GM21825 (cell line): Measurements from ENCODE around the gene OSBPL1A.

Experiments used
- ATAC-seq: cut with Tn5 transposase; IDR thresholded peaks from one replicate; pipeline ENCODE4 v1.9.1; 2021; ENCODE audit warnings: mild to moderate bottlenecking, moderate library complexity; ENCODE audit not compliant: unreplicated experiment

The OSBPL1A gene

GRCh38 chr18:24344509-24344908 lies 53.1 kb downstream of the OSBPL1A start:
- no peak for ATAC-seq

GRCh38 chr18:24342347-24342746 lies 55.3 kb downstream of the OSBPL1A start:
- ATAC-seq: no peak

- no peak for ATAC-seq
Measured at GRCh38 chr18:24341361-24341760, 56.3 kb downstream of the OSBPL1A start.

DNA sequence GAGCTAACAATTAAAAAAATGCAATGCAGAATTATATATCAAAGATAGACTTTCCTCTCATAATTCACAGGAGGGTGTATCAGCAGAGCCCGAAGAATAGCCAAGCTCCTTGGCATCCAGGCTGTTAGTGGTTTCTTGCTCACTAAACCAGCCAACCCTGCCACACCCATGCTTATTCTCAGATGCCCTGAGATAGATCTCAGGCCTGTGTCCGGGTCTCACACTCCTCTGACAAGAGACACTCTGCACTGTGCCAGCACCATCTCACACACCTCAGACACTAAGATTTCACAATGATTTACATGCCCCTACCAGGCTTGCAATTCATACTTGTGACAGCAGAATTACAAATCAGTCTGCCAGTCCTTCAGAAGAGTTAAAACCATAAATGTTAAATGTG lies 64.5 kb downstream of the OSBPL1A start:
- no peak for ATAC-seq

DNA sequence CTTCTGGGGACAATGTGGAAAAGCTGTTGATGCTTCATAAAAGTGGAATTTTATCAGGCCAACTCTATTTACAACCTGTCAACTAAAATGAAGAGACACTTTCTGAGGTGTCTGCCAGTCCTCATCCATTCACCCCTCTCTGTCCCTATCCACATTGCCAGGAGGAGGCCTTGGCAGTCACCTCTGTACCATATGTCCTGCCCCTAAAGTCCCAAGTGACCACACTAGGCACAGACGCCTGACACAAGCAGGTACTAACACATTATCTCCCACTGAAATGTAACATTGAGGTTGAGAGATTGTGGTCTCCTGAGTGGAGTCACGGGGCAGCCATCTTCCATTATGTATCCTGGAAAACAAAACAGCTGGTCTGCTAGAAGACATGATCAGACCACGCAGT lies 71.4 kb downstream of the OSBPL1A start:
- no peak for ATAC-seq

DNA sequence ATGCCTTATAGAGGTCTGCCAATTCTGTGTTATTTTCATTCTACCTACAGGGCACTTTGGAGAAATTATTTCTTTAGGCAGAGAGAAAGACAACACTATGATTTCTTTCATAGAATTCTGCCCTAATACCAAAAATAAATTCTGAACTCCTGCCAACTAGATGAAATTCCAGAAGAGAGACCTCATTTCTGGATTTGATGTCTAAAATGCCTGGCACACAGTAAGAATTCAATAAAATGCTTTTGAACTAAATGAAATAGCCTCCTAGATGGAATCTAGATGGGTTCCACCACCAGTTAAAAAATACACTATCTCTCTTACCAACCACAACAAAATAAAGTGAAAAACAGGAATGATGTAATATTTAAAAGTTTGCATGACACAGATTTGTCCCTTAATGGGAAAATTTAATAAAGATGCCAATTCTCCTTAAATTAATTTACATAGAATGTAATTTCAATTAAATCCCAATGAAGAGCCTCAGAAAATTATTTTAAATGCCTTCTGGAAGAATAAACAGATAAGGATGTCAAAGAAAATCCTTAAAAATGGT lies 75.0 kb downstream of the OSBPL1A start:
- ATAC-seq: no peak

DNA sequence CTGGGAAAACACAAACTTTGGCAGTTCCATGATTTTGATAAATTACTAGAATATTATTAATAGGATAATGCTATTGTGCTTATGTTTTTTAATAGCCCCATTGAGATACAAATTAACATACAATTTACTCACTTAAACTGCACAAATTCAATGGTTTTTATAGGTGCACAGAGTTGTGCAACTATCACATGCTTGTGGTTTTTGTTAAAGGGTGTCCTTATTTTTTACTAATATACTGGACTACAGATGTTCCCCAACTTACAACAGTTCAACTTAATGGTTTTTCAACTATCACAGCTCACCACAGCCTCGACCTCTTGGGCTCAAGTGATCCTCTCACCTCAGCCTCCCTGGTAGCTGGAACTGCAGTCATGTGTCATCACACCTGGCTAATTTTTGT lies 76.6 kb downstream of the OSBPL1A start:
- ATAC-seq: no peak

DNA sequence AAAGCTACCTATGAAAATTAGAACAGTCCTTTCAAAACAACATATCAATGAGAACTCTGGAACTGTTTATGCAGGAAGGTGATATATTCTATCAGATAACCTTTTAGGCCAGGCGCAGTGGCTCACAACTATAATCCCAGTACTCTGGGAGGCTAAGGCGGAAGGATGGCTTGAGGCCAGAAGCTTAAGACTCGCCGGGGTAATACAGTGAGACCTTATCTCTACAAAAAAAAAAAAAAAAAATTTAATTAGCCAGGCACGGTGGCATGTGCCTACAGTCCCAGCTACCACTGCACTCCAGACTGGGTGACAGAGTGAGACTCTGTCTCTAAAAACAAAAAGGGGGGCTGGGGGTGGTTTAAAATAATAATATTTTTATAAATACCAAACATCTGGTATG lies 77.9 kb downstream of the OSBPL1A start:
- ATAC-seq: no peak

GRCh38 chr18:24317370-24317769 lies 80.3 kb downstream of the OSBPL1A start:
- no peak for ATAC-seq

GRCh38 chr18:24315170-24315569 lies 82.5 kb downstream of the OSBPL1A start:
- ATAC-seq: no peak

DNA sequence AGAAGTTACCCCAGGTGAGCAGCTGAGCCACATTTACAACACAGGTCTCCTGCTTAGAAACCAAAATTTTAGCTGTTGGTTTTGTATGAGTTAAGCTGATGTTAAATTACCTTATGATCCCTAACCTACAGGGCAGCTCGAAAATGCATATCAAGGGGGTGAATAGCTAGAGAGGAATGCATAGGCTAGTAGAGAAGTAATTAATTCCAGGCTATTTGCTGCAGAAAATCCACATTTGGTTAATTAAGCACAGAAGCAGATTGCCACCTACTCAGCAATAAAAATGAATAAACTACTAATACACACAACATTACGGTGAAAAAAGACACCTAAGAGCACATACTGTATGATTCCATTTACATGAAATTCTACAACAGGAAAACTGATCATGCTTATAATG lies 91.4 kb downstream of the OSBPL1A start:
- no peak for ATAC-seq

DNA sequence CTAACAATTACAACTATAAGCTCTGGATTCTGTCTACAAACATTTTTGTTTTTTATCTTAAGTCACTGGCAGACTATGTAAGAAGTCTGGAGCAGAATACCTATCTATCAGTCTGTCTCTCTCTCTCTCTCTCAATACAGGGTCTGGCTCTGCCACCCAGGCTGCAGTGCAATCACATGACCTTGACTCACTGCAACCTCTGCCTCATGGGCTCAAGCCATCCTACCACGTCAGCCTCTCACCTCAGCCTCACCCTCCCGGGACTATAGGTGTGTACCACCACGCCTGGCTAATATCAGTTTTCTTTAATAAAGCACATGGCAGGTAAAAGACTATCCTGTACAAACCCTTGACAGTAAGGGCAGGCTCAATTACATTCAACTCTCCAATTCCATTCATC lies 96.9 kb downstream of the OSBPL1A start:
- no peak for ATAC-seq

- no peak for ATAC-seq
Measured at GRCh38 chr18:24296276-24296675, 101.3 kb downstream of the OSBPL1A start.

DNA sequence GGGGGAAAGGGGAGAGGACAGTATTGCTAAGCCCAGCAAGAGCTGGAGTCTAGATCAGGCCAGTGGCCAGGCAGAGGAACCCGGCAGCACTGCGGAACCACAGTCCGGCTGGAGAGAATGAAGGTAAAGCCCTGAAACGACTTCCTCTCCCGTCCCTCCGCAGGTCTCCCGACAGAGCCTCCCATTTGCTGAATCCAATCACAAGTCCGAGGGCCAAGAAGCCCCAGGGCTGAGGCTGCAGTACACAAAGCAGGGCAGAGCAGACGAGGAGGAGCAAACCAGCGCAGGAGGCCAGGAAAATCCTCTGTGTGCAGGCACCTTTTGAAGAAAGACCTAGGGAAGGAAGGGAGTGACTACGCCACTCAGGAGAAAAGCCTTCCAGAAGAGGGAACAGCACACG lies 104.4 kb downstream of the OSBPL1A start:
- no peak for ATAC-seq

DNA sequence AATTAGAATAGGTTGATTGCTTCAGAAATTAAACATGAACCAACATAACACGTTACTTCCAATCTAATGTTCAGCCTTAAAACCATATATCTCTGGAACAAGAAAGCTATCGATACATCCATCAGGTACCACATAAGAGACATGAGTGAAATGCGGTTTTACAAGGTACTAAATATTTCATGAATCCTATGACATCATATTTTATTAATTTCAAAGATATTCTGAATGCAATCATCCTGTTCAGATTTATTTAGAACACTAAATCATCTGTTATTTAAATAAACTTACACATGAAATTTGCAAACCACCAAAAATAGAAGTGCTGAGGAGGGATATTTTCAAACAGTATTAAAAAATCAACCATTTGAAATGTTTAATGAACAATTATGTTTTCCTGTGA lies 119.0 kb downstream of the OSBPL1A start:
- no peak for ATAC-seq

DNA sequence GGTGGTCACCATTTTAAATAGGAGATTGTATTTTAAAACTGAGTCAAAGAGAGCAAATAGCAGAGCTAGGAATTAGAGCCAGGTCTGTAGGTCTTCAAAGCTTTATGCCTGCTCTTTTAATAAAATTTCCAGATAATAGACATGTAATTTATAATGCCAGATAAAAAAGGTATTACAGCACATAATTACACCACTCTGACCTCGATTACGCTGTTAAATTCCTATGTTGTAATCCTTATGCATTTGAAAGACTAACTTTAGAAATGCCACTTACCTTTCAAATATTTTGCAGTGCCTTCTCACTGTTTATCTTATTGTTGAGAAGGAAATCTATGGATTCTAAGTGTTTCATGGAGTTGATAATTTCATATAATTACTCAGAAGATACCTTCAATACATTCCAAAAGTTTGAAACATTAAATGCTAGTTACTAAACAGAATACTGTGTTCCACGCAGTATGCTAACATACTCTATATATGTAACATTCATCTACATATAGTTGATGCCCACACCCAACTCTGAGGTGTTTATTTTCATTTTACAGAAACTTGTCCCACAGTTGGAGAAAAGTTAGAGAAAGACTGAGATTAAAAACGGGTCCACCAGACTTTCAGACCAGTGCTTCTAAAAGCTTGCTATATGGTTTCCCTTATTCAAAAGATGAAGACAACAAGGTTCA lies 120.0 kb downstream of the OSBPL1A start:
- ATAC-seq: no peak

DNA sequence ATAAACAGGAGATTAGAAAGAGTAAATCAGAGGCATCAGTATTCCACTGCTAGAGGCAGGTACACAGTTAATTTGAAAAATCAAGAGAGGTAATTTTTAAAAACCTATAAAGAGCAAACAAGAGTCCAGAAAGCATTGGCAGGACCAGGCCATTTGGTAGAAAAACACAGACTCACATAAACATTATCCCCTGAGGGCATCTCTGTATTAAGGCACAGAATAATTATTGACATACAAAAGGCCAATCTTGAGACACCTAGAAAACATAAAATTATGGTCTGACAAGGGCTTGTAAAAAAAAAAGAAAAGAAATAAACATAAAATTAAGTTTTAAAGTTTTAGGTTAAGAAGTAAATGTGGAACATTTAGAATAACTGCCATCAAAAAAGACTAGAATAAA lies 120.6 kb downstream of the OSBPL1A start:
- no peak for ATAC-seq

GRCh38 chr18:24274837-24275236 lies 122.8 kb downstream of the OSBPL1A start:
- no peak for ATAC-seq

DNA sequence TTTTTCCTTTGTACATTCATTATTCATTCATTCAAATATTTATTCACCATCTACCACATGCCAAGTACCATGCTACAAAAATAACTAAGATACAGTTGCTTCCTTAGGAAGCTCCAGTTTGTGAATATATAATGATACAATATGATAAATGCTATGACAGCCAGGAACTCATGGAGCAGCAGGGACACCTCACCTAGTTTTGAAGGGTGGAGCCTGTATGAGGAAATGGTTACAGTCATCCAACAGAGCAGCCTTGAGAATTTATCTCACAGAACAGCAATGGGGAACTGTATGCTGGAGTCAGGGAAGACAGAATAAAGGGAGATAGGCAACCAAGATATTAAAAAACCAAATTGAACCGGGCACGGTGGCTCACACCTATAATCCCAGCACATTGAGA lies 124.0 kb downstream of the OSBPL1A start:
- no peak for ATAC-seq

- ATAC-seq: no peak
Measured at GRCh38 chr18:24272229-24272525, 125.4 kb downstream of the OSBPL1A start.

DNA sequence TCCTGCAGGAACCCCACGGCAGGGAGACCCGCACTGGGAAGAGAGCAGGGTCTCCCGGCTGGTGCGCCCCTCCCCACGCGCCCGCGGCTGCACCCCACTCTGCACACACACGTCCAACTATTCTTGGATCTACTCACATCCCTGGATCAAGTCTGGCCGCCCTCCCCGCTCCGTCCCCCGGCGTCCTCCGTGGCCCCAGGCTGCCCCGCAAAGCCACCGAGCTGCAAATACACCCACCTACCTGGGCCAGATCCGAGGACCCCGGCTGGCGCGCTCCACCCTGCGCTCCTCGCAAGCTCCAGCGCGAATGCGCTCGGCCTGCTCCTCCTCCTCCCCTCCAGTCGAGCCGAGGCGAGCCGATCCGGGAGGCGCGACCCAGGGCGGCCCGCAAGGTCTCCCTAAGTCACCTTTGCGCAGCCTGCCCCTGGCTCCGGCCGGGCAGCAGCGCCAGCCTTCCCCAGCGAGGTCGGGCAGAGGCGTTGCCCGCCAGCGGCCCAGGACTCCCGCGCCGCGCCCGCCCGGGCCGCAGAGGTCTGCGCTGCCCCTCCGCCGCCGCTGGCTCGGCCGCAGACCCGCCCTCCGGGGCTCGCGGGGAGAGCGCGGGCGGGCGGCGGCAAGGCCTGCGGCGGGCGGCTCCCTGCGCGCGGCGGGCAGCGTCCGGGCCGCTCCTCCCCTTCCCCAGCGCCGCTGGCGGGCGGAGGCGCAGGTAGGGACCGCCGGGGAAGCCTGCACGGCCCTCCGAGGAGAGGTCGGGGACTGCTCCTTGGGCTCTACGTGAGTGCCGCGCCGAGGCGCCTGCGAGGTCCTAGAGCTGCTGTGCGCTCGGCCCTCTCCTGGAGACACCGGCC lies 126.0 kb downstream of the OSBPL1A start:
- ATAC-seq: no peak

- ATAC-seq: no peak
Measured at GRCh38 chr18:24270937-24271380, 126.7 kb downstream of the OSBPL1A start.
